ENCODE data around the gene SLC24A3.

The SLC24A3 gene

GRCh38 chr20:19616620-19617019, 404.2 kb downstream of the SLC24A3 start:
- no peaks in the 10 kb centered on the region for H3K9me3 ChIP-seq (ENCODE audit: control insufficient read depth, low read length)
- H3K9ac ChIP-seq (ENCODE audit: low read length), result no peak overlapping the region
- H3K4me1 ChIP-seq (ENCODE audit: control insufficient read depth, insufficient read depth, low read length), result peaks cover 11% of the 10 kb centered on the region
- no peaks in the 10 kb centered on the region for H3K36me3 ChIP-seq (ENCODE audit: control insufficient read depth, insufficient read depth, low read length)
- no peak overlapping the region for H3K4me3 ChIP-seq (ENCODE audit: low read length)
- H3K27me3 ChIP-seq (ENCODE audit: control insufficient read depth, insufficient read depth, low read length), result no peaks in the 10 kb centered on the region

GRCh38 chr20:19617256-19617655, 404.8 kb downstream of the SLC24A3 start:
- H3K36me3 ChIP-seq (ENCODE audit: control insufficient read depth, insufficient read depth, low read length), result no peaks in the 10 kb centered on the region
- no peaks in the 10 kb centered on the region for H3K27me3 ChIP-seq (ENCODE audit: control insufficient read depth, insufficient read depth, low read length)
- H3K4me1 ChIP-seq (ENCODE audit: control insufficient read depth, insufficient read depth, low read length), result peaks cover 11% of the 10 kb centered on the region

GRCh38 chr20:19618711-19619110, 406.3 kb downstream of the SLC24A3 start:
- Histone ChIP-seq H3K9me3 (ENCODE audit: control insufficient read depth, low read length) (no peaks in the 10 kb centered on the region), H3K4me3 (ENCODE audit: low read length) (no peak overlapping the region), H3K36me3 (ENCODE audit: control insufficient read depth, insufficient read depth, low read length) (no peaks in the 10 kb centered on the region), H3K4me1 (ENCODE audit: control insufficient read depth, insufficient read depth, low read length) (peaks cover 13% of the 10 kb centered on the region), H3K27me3 (ENCODE audit: control insufficient read depth, insufficient read depth, low read length) (no peaks in the 10 kb centered on the region), H3K9ac (ENCODE audit: low read length) (no peak overlapping the region)

More at GRCh38 chr20:19617256-19617655, 404.8 kb downstream of the SLC24A3 start:
- H3K9me3 ChIP-seq (ENCODE audit: control insufficient read depth, low read length), result no peaks in the 10 kb centered on the region
- no peak overlapping the region for H3K9ac ChIP-seq (ENCODE audit: low read length)
- no peak overlapping the region for H3K4me3 ChIP-seq (ENCODE audit: low read length)

- Histone ChIP-seq H3K4me1 (ENCODE audit: control insufficient read depth, insufficient read depth, low read length) (peaks cover 16% of the 10 kb centered on the region), H3K27me3 (ENCODE audit: control insufficient read depth, insufficient read depth, low read length) (no peaks in the 10 kb centered on the region), H3K36me3 (ENCODE audit: control insufficient read depth, insufficient read depth, low read length) (no peaks in the 10 kb centered on the region), H3K9ac (ENCODE audit: low read length) (no peak overlapping the region), H3K4me3 (ENCODE audit: low read length) (no peak overlapping the region), H3K9me3 (ENCODE audit: control insufficient read depth, low read length) (no peaks in the 10 kb centered on the region)
Measured at GRCh38 chr20:19619904-19620430, 407.5 kb downstream of the SLC24A3 start.

- peaks cover 16% of the 10 kb centered on the region for H3K4me1 ChIP-seq (ENCODE audit: control insufficient read depth, insufficient read depth, low read length)
- no peaks in the 10 kb centered on the region for H3K9me3 ChIP-seq (ENCODE audit: control insufficient read depth, low read length)
- H3K27me3 ChIP-seq (ENCODE audit: control insufficient read depth, insufficient read depth, low read length), result no peaks in the 10 kb centered on the region
- no peak overlapping the region for H3K9ac ChIP-seq (ENCODE audit: low read length)
- H3K4me3 ChIP-seq (ENCODE audit: low read length), result no peak overlapping the region
- no peaks in the 10 kb centered on the region for H3K36me3 ChIP-seq (ENCODE audit: control insufficient read depth, insufficient read depth, low read length)
Measured at GRCh38 chr20:19620446-19620845, 408.0 kb downstream of the SLC24A3 start.

GRCh38 chr20:19621072-19621471, 408.6 kb downstream of the SLC24A3 start:
- no peak overlapping the region for H3K4me3 ChIP-seq (ENCODE audit: low read length)
- H3K27me3 ChIP-seq (ENCODE audit: control insufficient read depth, insufficient read depth, low read length), result no peaks in the 10 kb centered on the region
- H3K9ac ChIP-seq (ENCODE audit: low read length), result no peak overlapping the region
- H3K4me1 ChIP-seq (ENCODE audit: control insufficient read depth, insufficient read depth, low read length), result peaks cover 16% of the 10 kb centered on the region
- H3K36me3 ChIP-seq (ENCODE audit: control insufficient read depth, insufficient read depth, low read length), result no peaks in the 10 kb centered on the region
- no peaks in the 10 kb centered on the region for H3K9me3 ChIP-seq (ENCODE audit: control insufficient read depth, low read length)

GRCh38 chr20:19624221-19624965, 412.0 kb downstream of the SLC24A3 start:
- Histone ChIP-seq H3K27me3 (ENCODE audit: control insufficient read depth, insufficient read depth, low read length) (no peaks in the 10 kb centered on the region), H3K4me1 (ENCODE audit: control insufficient read depth, insufficient read depth, low read length) (peaks cover 10% of the 10 kb centered on the region), H3K9ac (ENCODE audit: low read length) (no peak overlapping the region), H3K36me3 (ENCODE audit: control insufficient read depth, insufficient read depth, low read length) (no peaks in the 10 kb centered on the region), H3K4me3 (ENCODE audit: low read length) (no peak overlapping the region), H3K9me3 (ENCODE audit: control insufficient read depth, low read length) (no peaks in the 10 kb centered on the region)

GRCh38 chr20:19625426-19625825, 413.0 kb downstream of the SLC24A3 start:
- Histone ChIP-seq H3K9ac (ENCODE audit: low read length) (no peak overlapping the region), H3K4me3 (ENCODE audit: low read length) (no peak overlapping the region), H3K4me1 (ENCODE audit: control insufficient read depth, insufficient read depth, low read length) (peaks cover 7% of the 10 kb centered on the region), H3K9me3 (ENCODE audit: control insufficient read depth, low read length) (no peaks in the 10 kb centered on the region), H3K27me3 (ENCODE audit: control insufficient read depth, insufficient read depth, low read length) (no peaks in the 10 kb centered on the region), H3K36me3 (ENCODE audit: control insufficient read depth, insufficient read depth, low read length) (no peaks in the 10 kb centered on the region)

- Histone ChIP-seq H3K4me3 (ENCODE audit: low read length) (no peak overlapping the region), H3K4me1 (ENCODE audit: control insufficient read depth, insufficient read depth, low read length) (peaks cover 9% of the 10 kb centered on the region), H3K9me3 (ENCODE audit: control insufficient read depth, low read length) (no peaks in the 10 kb centered on the region), H3K27me3 (ENCODE audit: control insufficient read depth, insufficient read depth, low read length) (no peaks in the 10 kb centered on the region), H3K36me3 (ENCODE audit: control insufficient read depth, insufficient read depth, low read length) (no peaks in the 10 kb centered on the region), H3K9ac (ENCODE audit: low read length) (no peak overlapping the region)
Measured at GRCh38 chr20:19626896-19627295, 414.5 kb downstream of the SLC24A3 start.

GRCh38 chr20:19628570-19629134, 416.2 kb downstream of the SLC24A3 start:
- Histone ChIP-seq H3K9ac (ENCODE audit: low read length) (no peak overlapping the region), H3K27me3 (ENCODE audit: control insufficient read depth, insufficient read depth, low read length) (no peaks in the 10 kb centered on the region), H3K9me3 (ENCODE audit: control insufficient read depth, low read length) (no peaks in the 10 kb centered on the region), H3K4me1 (ENCODE audit: control insufficient read depth, insufficient read depth, low read length) (peaks cover 10% of the 10 kb centered on the region), H3K4me3 (ENCODE audit: low read length) (no peak overlapping the region), H3K36me3 (ENCODE audit: control insufficient read depth, insufficient read depth, low read length) (no peaks in the 10 kb centered on the region)

GRCh38 chr20:19631410-19631809, 419.0 kb downstream of the SLC24A3 start:
- Histone ChIP-seq H3K36me3 (ENCODE audit: control insufficient read depth, insufficient read depth, low read length) (no peaks in the 10 kb centered on the region), H3K4me3 (ENCODE audit: low read length) (no peak overlapping the region), H3K4me1 (ENCODE audit: control insufficient read depth, insufficient read depth, low read length) (peaks cover 7% of the 10 kb centered on the region), H3K9ac (ENCODE audit: low read length) (no peak overlapping the region), H3K27me3 (ENCODE audit: control insufficient read depth, insufficient read depth, low read length) (no peaks in the 10 kb centered on the region), H3K9me3 (ENCODE audit: control insufficient read depth, low read length) (no peaks in the 10 kb centered on the region)

- H3K9ac ChIP-seq (ENCODE audit: low read length), result no peak overlapping the region
- peaks cover 7% of the 10 kb centered on the region for H3K4me1 ChIP-seq (ENCODE audit: control insufficient read depth, insufficient read depth, low read length)
- no peak overlapping the region for H3K4me3 ChIP-seq (ENCODE audit: low read length)
- H3K36me3 ChIP-seq (ENCODE audit: control insufficient read depth, insufficient read depth, low read length), result no peaks in the 10 kb centered on the region
- no peaks in the 10 kb centered on the region for H3K9me3 ChIP-seq (ENCODE audit: control insufficient read depth, low read length)
- H3K27me3 ChIP-seq (ENCODE audit: control insufficient read depth, insufficient read depth, low read length), result no peaks in the 10 kb centered on the region
Measured at GRCh38 chr20:19633985-19634384, 421.5 kb downstream of the SLC24A3 start.
